HL-60 (cell line): ENCODE measurements around the gene FBLN7.

Source experiments
- DNase-seq, 2 experiments: peaks; one replicate each; pipeline ENCODE4 v3.0.0-alpha.2; 2010 to 2020; ENCODE audit warnings: low read depth in 1 of 2, low spot score in 1 of 2
- H3K27ac ChIP-seq: fragments of 250-450 bp; sonication (Bioruptor Pico); replicated peaks from 2 replicates; pipeline ENCODE4 v1.5.1; 2020; ENCODE audit warnings: mild to moderate bottlenecking, moderate library complexity
- H3K27me3 ChIP-seq: fragments of 250-450 bp; sonication (Bioruptor Pico); 2 replicates; pipeline ENCODE4 v1.5.1; 2021; ENCODE audit warnings: mild to moderate bottlenecking, moderate library complexity; ENCODE audit not compliant: insufficient read depth, poor library complexity, severe bottlenecking
- H3K4me3 ChIP-seq: replicated peaks from 2 replicates; pipeline ENCODE4 v1.5.1; 2011; ENCODE audit warnings: mild to moderate bottlenecking, control low read depth, low read length; ENCODE audit not compliant: insufficient read depth
- GABPA ChIP-seq: IDR thresholded peaks from 2 replicates; pipeline ENCODE4 v1.6.1; 2012; ENCODE audit warnings: low read depth
- POLR2AphosphoS5 ChIP-seq: IDR thresholded peaks from 2 replicates; pipeline ENCODE4 v1.6.1; 2012; ENCODE audit warnings: low read depth
- SPI1 ChIP-seq: IDR thresholded peaks from 2 replicates; pipeline ENCODE4 v1.6.1; 2012; ENCODE audit warnings: low read depth, mild to moderate bottlenecking, borderline replicate concordance
- TF ChIP-seq, protein P1 (sequence below): IDR thresholded peaks from one replicate; pipeline ENCODE4 v1.5.1; 2011; ENCODE audit warnings: low read length, control low read depth, inconsistent platforms; ENCODE audit not compliant: insufficient read depth
- TF ChIP-seq, protein P2 (sequence below): IDR thresholded peaks from 2 replicates; pipeline ENCODE4 v1.6.1; 2012; ENCODE audit warnings: low read depth; ENCODE audit not compliant: insufficient replicate concordance

Gene FBLN7

DNA sequence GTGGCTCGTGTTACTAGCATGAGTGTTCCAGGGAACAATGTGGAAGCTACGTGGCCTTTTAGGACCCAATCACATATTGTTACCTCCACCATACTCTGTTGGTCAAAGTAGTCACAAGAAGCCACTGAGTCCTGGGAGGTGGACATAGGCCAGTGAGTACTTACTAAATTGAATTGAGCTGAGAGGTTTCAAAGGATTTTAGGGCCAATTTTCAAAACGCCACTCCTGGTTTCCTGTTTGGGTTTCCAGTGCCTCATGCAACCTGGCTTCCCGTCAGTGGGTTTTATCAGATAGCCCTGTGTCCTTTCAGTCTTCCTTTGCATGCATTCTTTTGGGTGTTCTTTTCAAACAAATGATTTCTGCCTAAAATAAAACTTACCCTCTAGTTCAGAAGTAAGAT is 56.3 kb downstream of the FBLN7 start:
- TF ChIP-seq, protein P1, sequence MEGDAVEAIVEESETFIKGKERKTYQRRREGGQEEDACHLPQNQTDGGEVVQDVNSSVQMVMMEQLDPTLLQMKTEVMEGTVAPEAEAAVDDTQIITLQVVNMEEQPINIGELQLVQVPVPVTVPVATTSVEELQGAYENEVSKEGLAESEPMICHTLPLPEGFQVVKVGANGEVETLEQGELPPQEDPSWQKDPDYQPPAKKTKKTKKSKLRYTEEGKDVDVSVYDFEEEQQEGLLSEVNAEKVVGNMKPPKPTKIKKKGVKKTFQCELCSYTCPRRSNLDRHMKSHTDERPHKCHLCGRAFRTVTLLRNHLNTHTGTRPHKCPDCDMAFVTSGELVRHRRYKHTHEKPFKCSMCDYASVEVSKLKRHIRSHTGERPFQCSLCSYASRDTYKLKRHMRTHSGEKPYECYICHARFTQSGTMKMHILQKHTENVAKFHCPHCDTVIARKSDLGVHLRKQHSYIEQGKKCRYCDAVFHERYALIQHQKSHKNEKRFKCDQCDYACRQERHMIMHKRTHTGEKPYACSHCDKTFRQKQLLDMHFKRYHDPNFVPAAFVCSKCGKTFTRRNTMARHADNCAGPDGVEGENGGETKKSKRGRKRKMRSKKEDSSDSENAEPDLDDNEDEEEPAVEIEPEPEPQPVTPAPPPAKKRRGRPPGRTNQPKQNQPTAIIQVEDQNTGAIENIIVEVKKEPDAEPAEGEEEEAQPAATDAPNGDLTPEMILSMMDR = no peak
- TF ChIP-seq, protein P2, sequence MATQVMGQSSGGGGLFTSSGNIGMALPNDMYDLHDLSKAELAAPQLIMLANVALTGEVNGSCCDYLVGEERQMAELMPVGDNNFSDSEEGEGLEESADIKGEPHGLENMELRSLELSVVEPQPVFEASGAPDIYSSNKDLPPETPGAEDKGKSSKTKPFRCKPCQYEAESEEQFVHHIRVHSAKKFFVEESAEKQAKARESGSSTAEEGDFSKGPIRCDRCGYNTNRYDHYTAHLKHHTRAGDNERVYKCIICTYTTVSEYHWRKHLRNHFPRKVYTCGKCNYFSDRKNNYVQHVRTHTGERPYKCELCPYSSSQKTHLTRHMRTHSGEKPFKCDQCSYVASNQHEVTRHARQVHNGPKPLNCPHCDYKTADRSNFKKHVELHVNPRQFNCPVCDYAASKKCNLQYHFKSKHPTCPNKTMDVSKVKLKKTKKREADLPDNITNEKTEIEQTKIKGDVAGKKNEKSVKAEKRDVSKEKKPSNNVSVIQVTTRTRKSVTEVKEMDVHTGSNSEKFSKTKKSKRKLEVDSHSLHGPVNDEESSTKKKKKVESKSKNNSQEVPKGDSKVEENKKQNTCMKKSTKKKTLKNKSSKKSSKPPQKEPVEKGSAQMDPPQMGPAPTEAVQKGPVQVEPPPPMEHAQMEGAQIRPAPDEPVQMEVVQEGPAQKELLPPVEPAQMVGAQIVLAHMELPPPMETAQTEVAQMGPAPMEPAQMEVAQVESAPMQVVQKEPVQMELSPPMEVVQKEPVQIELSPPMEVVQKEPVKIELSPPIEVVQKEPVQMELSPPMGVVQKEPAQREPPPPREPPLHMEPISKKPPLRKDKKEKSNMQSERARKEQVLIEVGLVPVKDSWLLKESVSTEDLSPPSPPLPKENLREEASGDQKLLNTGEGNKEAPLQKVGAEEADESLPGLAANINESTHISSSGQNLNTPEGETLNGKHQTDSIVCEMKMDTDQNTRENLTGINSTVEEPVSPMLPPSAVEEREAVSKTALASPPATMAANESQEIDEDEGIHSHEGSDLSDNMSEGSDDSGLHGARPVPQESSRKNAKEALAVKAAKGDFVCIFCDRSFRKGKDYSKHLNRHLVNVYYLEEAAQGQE = no peak
- TF ChIP-seq SPI1 (no peak), GABPA (no peak), POLR2AphosphoS5 (no peak)
- no peak overlapping the region for H3K27ac ChIP-seq
- DNase-seq = no peak
- H3K4me3 ChIP-seq = no peak overlapping the region
- H3K27me3 ChIP-seq = no peaks in the 10 kb centered on the region

DNA sequence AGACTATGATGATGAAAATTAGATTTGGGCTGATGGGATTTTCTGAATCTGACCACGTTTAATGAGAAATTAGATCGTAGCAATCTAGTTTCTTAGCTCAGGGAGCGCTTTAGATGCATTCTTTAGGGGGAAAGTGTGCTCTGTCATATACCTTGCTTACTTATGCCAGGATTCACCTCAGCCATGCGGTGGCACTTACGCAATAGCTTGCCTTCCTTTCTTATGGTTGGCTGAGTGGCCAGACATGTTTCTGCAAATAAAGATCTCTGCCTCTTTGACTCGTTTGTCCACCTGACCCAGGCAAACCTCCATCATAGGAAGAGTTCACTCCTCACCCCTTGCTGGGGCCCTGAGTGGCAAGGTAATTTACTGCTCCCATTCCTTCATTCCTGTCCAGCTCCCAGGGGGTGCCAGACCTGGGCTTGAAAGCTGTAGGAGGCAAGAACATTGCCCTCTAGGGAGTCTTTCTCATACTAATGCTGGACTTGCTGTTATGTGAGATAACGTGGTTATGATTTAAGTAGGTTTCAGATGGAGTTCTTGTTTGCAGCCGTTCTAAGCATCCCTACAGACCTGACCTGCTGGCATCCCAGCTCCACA is 57.1 kb downstream of the FBLN7 start:
- Histone ChIP-seq H3K4me3 (no peak overlapping the region), H3K27ac (no peak overlapping the region), H3K27me3 (no peaks in the 10 kb centered on the region)
- TF ChIP-seq SPI1 (no peak), POLR2AphosphoS5 (no peak), GABPA (no peak)
- no peak for DNase-seq

DNA sequence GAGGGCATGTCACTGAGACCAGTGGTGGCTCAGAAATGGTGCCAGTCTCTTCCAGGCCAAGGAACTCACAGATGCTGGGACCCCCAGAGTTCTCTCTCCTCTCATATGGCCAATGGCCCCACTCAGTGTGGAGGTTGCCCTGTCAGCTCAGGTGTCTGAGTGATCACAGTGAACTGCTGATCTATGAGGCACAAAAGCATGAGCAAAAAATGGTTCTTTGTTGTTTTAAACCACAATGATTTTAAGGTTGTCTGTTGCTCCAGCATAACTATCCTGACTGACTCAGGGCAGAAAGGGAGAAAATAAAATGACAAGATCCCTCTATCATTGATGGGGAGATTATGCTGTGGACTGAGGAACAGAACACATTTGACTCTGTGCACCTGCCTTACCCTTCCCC is 57.8 kb downstream of the FBLN7 start:
- H3K4me3 ChIP-seq = no peak overlapping the region
- DNase-seq = no peak
- TF ChIP-seq SPI1 (no peak), GABPA (no peak), POLR2AphosphoS5 (no peak)
- TF ChIP-seq, protein P1 = no peak
- H3K27ac ChIP-seq = no peak overlapping the region
- no peaks in the 10 kb centered on the region for H3K27me3 ChIP-seq

DNA sequence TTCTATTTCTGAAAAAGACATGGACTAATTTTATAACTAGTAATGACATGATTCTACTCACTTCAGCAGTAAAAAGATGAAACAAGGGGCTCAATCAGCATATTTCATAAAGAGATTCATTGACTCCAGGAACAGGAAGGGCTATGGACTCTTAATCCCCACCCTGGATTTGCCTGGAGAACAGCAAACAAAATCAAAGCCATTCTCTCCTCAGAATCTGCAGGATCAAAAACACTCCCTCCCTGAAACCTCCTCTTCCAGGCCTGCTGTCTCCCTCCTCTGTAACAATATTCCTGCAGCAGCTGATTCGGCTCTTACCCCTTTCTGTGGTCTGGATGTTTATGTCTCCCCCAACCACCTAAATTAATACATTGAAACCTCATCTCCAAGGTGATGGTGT is 59.7 kb downstream of the FBLN7 start:
- no peak for TF ChIP-seq SPI1
- Histone ChIP-seq H3K4me3 (no peak overlapping the region), H3K27ac (no peak overlapping the region), H3K27me3 (no peaks in the 10 kb centered on the region)
- no peak for DNase-seq

DNA sequence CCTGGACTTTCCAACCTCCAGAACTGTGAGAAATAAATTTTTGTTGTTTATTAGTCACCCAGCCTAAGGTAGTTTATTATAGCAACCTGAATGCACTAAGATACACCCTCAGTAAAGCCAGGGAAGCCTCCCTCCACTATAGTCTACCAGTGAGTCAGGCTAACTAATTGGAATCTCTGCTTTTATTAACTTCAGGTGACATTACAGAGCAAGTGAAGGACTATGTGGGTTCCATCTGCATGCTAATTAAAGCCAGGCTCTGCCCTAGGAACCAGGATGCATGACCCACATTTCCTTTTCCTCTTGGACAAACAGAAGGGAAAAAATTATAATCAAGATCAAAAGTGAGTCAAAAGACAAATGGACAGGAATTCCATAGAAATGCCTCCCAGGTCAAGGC is 60.6 kb downstream of the FBLN7 start:
- H3K27me3 ChIP-seq = no peaks in the 10 kb centered on the region
- DNase-seq = no peak
- H3K27ac ChIP-seq = no peak overlapping the region
- H3K4me3 ChIP-seq = no peak overlapping the region
- no peak for TF ChIP-seq POLR2AphosphoS5
- TF ChIP-seq, protein P1 = no peak
- TF ChIP-seq GABPA = no peak
- no peak for TF ChIP-seq SPI1
- TF ChIP-seq, protein P2 = no peak
